Neural progenitor cell (in vitro differentiated cells): ENCODE data around the gene MYB. TPM values are rescaled to one million over a fixed set of nuclear protein-coding genes. Genes with fewer than 3 reads are reported as not detected.

Experiments used
- DNase-seq: peaks from one replicate; pipeline ENCODE4 v3.0.0-alpha.2; 2016; ENCODE audit warnings: low spot score
- H2AFZ ChIP-seq: fragments of 200-600 bp; sonication (generic); replicated peaks from 2 replicates; pipeline ENCODE4 v1.6.1; 2016; ENCODE audit warnings: antibody characterized with exemption
- H3F3A ChIP-seq: fragments of 200-600 bp; sonication (generic); 2 replicates; pipeline ENCODE4 v1.6.1; 2016; ENCODE audit warnings: antibody characterized with exemption, low read depth
- H3K27ac ChIP-seq: fragments of 200-600 bp; sonication (generic); 2 replicates; pipeline ENCODE4 v1.5.1; 2016; ENCODE audit warnings: mild to moderate bottlenecking
- H3K27me3 ChIP-seq: fragments of 200-600 bp; sonication (generic); 2 replicates; pipeline ENCODE4 v1.6.1; 2016; ENCODE audit warnings: mild to moderate bottlenecking, moderate library complexity
- H3K36me3 ChIP-seq: fragments of 200-600 bp; sonication (generic); 2 replicates; pipeline ENCODE4 v1.5.1; 2016
- H3K4me1 ChIP-seq: fragments of 200-600 bp; sonication (generic); 2 replicates; pipeline ENCODE4 v1.6.1; 2016; ENCODE audit warnings: mixed run types
- H3K4me2 ChIP-seq: fragments of 200-600 bp; sonication (generic); 2 replicates; pipeline ENCODE4 v1.6.1; 2016
- H3K4me3 ChIP-seq: fragments of 200-600 bp; sonication (generic); 2 replicates; pipeline ENCODE4 v1.5.1; 2016
- H3K79me2 ChIP-seq: fragments of 200-600 bp; sonication (generic); 2 replicates; pipeline ENCODE4 v1.6.1; 2016; ENCODE audit warnings: low read depth
- H3K9ac ChIP-seq: fragments of 200-600 bp; sonication (generic); 2 replicates; pipeline ENCODE4 v1.6.1; 2016
- H3K9me3 ChIP-seq: fragments of 200-600 bp; sonication (generic); 2 replicates; pipeline ENCODE4 v1.5.1; 2016; ENCODE audit warnings: low read depth
- H4K20me1 ChIP-seq: fragments of 200-600 bp; sonication (generic); 2 replicates; pipeline ENCODE4 v1.6.1; 2016; ENCODE audit warnings: low read depth
- H3K27ac Mint-ChIP-seq: 3 replicates; pipeline ENCODE4 v1.8.0; 2021; ENCODE audit warnings: mixed read lengths
- H3K27me3 Mint-ChIP-seq: 2 replicates; pipeline ENCODE4 v1.8.0; 2022; ENCODE audit warnings: low read depth, mild to moderate bottlenecking, inconsistent platforms, moderate library complexity, mixed read lengths; ENCODE audit not compliant: insufficient read depth
- H3K36me3 Mint-ChIP-seq: 3 replicates; pipeline ENCODE4 v1.8.0; 2021; ENCODE audit warnings: mixed read lengths
- H3K4me1 Mint-ChIP-seq: 3 replicates; pipeline ENCODE4 v1.8.0; 2021; ENCODE audit warnings: mixed read lengths
- H3K4me3 Mint-ChIP-seq: 3 replicates; pipeline ENCODE4 v1.8.0; 2021; ENCODE audit warnings: mild to moderate bottlenecking, moderate library complexity, mixed read lengths
- H3K9me3 Mint-ChIP-seq: 3 replicates; pipeline ENCODE4 v1.8.0; 2020; ENCODE audit warnings: mixed read lengths
- CTCF ChIP-seq: fragments of 200-600 bp; sonication (generic); IDR thresholded peaks from 2 replicates; pipeline ENCODE4 v1.5.1; 2017; ENCODE audit warnings: antibody characterized with exemption, mild to moderate bottlenecking
- EZH2 ChIP-seq: fragments of 200-600 bp; sonication (generic); IDR thresholded peaks from 2 replicates; pipeline ENCODE4 v1.6.1; 2017; ENCODE audit warnings: antibody characterized with exemption, mild to moderate bottlenecking, moderate library complexity
- EZH2phosphoT487 ChIP-seq: fragments of 200-600 bp; sonication (generic); IDR thresholded peaks from 2 replicates; pipeline ENCODE4 v1.6.1; 2017; ENCODE audit warnings: antibody characterized with exemption
- total RNA-seq: library from RNA; depleted of rRNA; stranded (reverse); fragments of >200 nt; gene quantifications from 2 replicates; pipeline ENCODE4 v1.2.3, GENCODE V29; 2015; ENCODE audit warnings: low replicate concordance

MYB gene
- total RNA-seq, 1 donor from 2014 or later = 3.0 TPM

DNA sequence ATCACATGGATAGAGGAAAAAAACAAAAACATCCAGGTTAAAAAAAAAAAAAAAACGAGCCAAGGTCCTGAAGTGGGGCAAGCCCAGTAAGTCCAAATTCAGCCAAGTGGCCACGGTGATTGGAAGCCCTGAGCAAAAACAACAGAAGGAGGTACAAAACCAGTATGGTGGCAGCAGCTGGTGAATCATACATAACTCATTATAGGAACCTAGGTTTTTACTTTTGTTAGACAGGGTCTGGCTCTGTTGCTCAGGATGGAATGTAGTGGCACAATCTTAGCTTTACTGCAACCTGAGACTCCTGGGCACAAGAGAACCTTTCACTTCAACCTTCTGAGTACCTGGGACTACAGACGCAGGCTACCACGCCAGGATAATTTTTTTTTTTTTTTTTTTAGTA is 22.7 kb upstream of the MYB start:
- no peaks in the 10 kb centered on the region for H3F3A ChIP-seq
- no peaks in the 10 kb centered on the region for H4K20me1 ChIP-seq
- no peaks in the 10 kb centered on the region for H3K36me3 ChIP-seq
- H3K4me2 ChIP-seq = no peak overlapping the region
- no peaks in the 10 kb centered on the region for H3K36me3 Mint-ChIP-seq
- H3K9ac ChIP-seq = no peak overlapping the region
- no peak overlapping the region for H2AFZ ChIP-seq
- H3K4me3 Mint-ChIP-seq = no peak overlapping the region
- no peak overlapping the region for H3K4me3 ChIP-seq
- H3K79me2 ChIP-seq = no peaks in the 10 kb centered on the region
- H3K9me3 ChIP-seq = no peaks in the 10 kb centered on the region
- H3K27ac ChIP-seq = no peak overlapping the region
- no peaks in the 10 kb centered on the region for H3K4me1 ChIP-seq
- TF ChIP-seq CTCF = no peak
- TF ChIP-seq EZH2phosphoT487 = no peak
- no peak for TF ChIP-seq EZH2
- H3K9me3 Mint-ChIP-seq = no peaks in the 10 kb centered on the region
- H3K27me3 ChIP-seq = no peaks in the 10 kb centered on the region
- no peaks in the 10 kb centered on the region for H3K4me1 Mint-ChIP-seq
- no peak overlapping the region for H3K27ac Mint-ChIP-seq
- H3K27me3 Mint-ChIP-seq = no peaks in the 10 kb centered on the region
- DNase-seq = no peak

GRCh38 chr6:135159531-135159930 is 21.6 kb upstream of the MYB start:
- TF ChIP-seq EZH2phosphoT487 = no peak
- no peak for TF ChIP-seq CTCF
- no peak for TF ChIP-seq EZH2
- no peak overlapping the region for H2AFZ ChIP-seq
- DNase-seq = no peak

GRCh38 chr6:135161411-135162395 is 19.4 kb upstream of the MYB start:
- Mint-ChIP-seq H3K27ac (no peak overlapping the region), H3K4me1 (no peaks in the 10 kb centered on the region), H3K9me3 (no peaks in the 10 kb centered on the region), H3K4me3 (no peak overlapping the region), H3K36me3 (no peaks in the 10 kb centered on the region), H3K27me3 (peaks cover 3% of the 10 kb centered on the region)
- no peaks in the 10 kb centered on the region for H4K20me1 ChIP-seq
- H3K36me3 ChIP-seq = no peaks in the 10 kb centered on the region
- no peaks in the 10 kb centered on the region for H3K4me1 ChIP-seq
- no peak overlapping the region for H3K4me3 ChIP-seq
- no peaks in the 10 kb centered on the region for H3F3A ChIP-seq
- H3K9ac ChIP-seq = no peak overlapping the region
- no peak overlapping the region for H2AFZ ChIP-seq
- no peak for DNase-seq
- no peaks in the 10 kb centered on the region for H3K79me2 ChIP-seq
- no peaks in the 10 kb centered on the region for H3K27me3 ChIP-seq
- no peak overlapping the region for H3K4me2 ChIP-seq
- no peak for TF ChIP-seq CTCF
- TF ChIP-seq EZH2 = no peak
- TF ChIP-seq EZH2phosphoT487 = no peak
- H3K27ac ChIP-seq = no peak overlapping the region
- H3K9me3 ChIP-seq = no peaks in the 10 kb centered on the region

More at GRCh38 chr6:135159531-135159930, 21.6 kb upstream of the MYB start:
- no peaks in the 10 kb centered on the region for H3F3A ChIP-seq
- H3K27ac ChIP-seq = no peak overlapping the region
- H3K27me3 ChIP-seq = no peaks in the 10 kb centered on the region
- H3K4me3 ChIP-seq = no peak overlapping the region
- Mint-ChIP-seq H3K27me3 (no peaks in the 10 kb centered on the region), H3K27ac (no peak overlapping the region), H3K36me3 (no peaks in the 10 kb centered on the region), H3K4me1 (no peaks in the 10 kb centered on the region), H3K4me3 (no peak overlapping the region), H3K9me3 (no peaks in the 10 kb centered on the region)
- no peaks in the 10 kb centered on the region for H3K4me1 ChIP-seq
- no peak overlapping the region for H3K9ac ChIP-seq
- H3K9me3 ChIP-seq = no peaks in the 10 kb centered on the region
- no peaks in the 10 kb centered on the region for H3K36me3 ChIP-seq
- H4K20me1 ChIP-seq = no peaks in the 10 kb centered on the region
- no peaks in the 10 kb centered on the region for H3K79me2 ChIP-seq
- H3K4me2 ChIP-seq = no peak overlapping the region
